ENCODE measurements around the gene MEI1.

DNA sequence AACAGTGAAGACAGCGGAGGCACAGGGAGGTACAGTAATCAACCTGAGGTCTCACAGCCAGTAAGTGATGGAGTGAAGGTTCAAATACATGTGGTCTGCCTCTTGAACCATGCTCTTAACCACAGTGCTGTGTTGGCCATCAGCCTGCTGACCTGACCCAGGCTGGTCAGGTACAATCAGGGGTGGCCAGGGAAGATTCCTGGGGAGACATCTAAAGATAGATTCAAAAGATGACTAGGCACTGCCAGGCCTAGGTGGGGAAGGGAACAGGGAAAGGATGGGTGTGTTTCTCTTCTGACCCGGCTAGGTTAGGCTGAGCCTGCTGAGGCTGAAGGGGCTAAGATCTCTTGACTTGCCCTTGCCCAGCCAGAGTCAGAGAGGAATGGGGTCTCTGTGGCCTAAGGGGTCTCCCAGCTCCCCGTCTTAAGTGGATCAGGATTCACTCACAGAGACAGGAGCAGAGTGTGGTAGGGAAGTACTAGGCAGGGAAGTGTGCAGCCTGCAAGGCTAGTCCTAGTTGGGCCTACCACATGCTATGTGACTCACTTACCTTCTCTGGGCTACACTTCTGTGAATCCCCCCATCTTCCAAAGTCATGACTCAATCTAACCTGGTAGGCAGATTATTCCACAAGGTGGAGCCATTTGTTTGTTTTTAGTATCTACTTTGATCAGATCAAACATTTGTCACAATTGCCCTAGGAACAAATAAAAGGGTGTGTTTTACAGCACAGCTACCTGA lies 123.2 kb downstream of the MEI1 start:
- TF ChIP-seq CTCF (IDR thresholded peaks at IDR 0.05) (peak in 3 of 4 experiments; percentile 62 to 79 (median 77)), POLR2A (IDR thresholded peaks at IDR 0.05) (no peak), POLR2AphosphoS5 (IDR thresholded peaks at IDR 0.05) (peak; percentile 61)

Data from prostate gland (tissue), 2 donors.